HTR-8/SVneo (cell line): ENCODE measurements around the gene DDO.
"Not testable (repeated sequence)": the region's sequence is repeated elsewhere in the genome, so short reads cannot be mapped to it uniquely, and the experiment has no call there.

Experiments
- DNase-seq: peaks from one replicate; pipeline ENCODE4 v3.0.0; 2011; ENCODE audit warnings: low spot score, mixed read lengths; ENCODE audit not compliant: insufficient read length
- FAIRE-seq: peaks from 2 replicates; lab custom pipeline; 2011; peaks lifted over from hg19 to GRCh38; lab: Jason Lieb, UNC

Gene DDO

DNA sequence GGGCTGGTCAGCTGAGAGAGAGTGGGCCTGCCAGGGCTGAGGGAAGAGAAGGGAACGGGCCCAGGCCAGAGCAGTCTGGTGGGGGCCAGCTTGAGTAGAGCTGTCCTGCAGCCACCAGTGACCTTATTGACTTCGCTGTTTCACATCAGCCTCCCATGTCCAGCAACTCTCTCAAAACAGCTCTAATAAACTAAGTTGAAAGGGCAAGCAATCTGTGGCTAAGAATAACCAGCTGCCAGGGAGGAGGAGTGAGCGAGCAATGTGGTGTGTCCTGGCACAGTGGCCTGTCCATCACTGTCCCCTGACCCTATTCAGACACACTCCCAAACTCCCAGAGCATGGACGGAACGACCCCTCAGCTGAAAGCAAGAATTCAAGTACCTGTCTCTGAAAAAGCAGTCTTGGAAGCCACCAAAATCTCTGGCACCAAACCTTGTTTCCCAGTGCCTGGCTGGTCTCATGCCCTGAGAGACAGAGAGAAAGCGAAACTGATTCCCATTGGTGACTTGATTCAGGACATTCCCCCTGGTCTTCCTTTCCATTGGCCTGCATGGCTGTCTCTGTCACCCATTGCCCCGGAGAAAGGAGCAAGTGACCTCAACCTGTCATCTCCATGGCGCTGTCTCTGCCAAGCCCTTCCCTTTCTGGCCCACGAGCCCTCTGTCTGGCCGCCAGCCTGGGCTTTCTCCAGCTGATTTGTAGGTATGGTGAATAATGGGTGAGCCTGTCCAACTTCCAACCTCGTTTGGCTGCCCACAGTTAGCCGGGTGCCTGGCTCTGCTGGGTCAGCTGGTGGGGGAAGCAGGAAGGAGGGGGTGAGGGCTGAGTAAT lies at the start of gene DDO:
Gene DDO, minus strand, starts transcription at position 490 of the 831 bp plus-strand sequence. CDS start 2,113 bp downstream, outside the sequence.
- FAIRE-seq (peak; percentile 4), DNase-seq (peak; percentile 80)

- DNase-seq (no peak), FAIRE-seq (no peak)
Measured at GRCh38 chr6:110462884-110463481, 47.6 kb upstream of the DDO start.

- no peak for DNase-seq
- no peak for FAIRE-seq
Measured at GRCh38 chr6:110461376-110461775, 46.0 kb upstream of the DDO start.

DNA sequence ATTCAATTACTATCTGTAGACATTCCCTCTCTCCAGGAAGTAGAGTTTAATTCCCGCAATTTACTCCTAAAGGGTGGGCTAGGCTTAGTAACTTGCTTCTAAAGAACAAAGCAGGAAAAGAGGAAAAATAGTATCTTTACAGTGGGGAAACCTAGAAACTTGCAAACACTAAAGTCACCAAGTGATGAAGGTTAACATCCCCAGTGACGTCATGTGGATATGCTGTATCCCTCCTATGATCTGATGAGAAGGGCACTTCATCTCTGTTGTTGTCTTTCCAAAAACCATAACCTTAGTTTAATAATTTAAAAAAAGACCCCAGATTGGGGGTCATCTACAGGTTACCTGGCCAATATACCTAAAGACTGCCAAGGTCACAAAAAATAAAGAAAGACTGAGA lies 43.8 kb upstream of the DDO start:
- DNase-seq (no peak), FAIRE-seq (no peak)

- DNase-seq (no peak), FAIRE-seq (no peak)
Measured at GRCh38 chr6:110458476-110458875, 43.1 kb upstream of the DDO start.

GRCh38 chr6:110457567-110458175 lies 42.3 kb upstream of the DDO start:
- FAIRE-seq: not testable (repeated sequence)

GRCh38 chr6:110456694-110457093 lies 41.3 kb upstream of the DDO start:
- DNase-seq: no peak
- no peak for FAIRE-seq

More at GRCh38 chr6:110457567-110458175, 42.3 kb upstream of the DDO start:
- DNase-seq: not testable (repeated sequence)

GRCh38 chr6:110449541-110449895 lies 34.1 kb upstream of the DDO start:
- DNase-seq (no peak), FAIRE-seq (no peak)

GRCh38 chr6:110448846-110449540 lies 33.6 kb upstream of the DDO start:
- DNase-seq (no peak), FAIRE-seq (no peak)

GRCh38 chr6:110447761-110448160 lies 32.4 kb upstream of the DDO start:
- DNase-seq (no peak), FAIRE-seq (no peak)

DNA sequence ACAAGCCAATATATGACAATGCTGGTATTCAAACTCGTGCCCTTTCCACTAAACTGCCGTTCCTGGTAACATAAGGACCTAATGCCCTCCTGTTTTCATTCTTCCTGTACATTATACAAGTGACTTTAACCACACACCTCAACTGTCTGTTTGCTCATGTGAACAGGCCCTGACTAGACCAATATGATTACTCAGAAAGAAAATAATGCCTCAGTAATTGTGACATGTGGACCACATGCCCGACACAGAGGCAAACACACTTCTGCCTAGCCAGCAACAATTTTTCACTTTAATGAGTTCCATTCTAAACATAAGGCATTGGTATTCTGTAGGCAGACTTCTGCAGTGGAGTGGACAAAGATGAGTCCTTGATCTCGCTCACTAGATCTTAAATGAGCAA lies 31.0 kb upstream of the DDO start:
- no peak for DNase-seq
- no peak for FAIRE-seq

DNA sequence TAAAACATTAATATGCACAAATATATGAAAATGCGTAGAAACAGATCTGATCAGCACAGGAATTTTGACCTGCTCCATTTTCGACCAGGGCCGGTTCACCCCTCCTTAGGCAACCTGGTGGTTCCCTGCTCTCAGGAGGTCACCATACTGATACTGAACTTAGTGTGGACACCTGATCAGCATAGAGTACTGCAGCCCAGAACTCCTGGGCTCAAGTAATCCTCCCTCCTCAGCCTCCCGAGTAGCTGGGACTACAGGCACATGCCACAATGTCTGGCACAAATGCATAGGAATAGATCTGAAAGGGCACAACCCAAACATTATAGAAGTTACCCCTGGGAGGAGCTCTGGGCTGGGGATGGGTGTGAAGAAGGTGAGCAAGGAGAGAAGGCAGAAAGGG lies 24.7 kb upstream of the DDO start:
- FAIRE-seq: no peak
- DNase-seq: no peak

- no peak for DNase-seq
Measured at GRCh38 chr6:110439356-110439755, 24.0 kb upstream of the DDO start.

DNA sequence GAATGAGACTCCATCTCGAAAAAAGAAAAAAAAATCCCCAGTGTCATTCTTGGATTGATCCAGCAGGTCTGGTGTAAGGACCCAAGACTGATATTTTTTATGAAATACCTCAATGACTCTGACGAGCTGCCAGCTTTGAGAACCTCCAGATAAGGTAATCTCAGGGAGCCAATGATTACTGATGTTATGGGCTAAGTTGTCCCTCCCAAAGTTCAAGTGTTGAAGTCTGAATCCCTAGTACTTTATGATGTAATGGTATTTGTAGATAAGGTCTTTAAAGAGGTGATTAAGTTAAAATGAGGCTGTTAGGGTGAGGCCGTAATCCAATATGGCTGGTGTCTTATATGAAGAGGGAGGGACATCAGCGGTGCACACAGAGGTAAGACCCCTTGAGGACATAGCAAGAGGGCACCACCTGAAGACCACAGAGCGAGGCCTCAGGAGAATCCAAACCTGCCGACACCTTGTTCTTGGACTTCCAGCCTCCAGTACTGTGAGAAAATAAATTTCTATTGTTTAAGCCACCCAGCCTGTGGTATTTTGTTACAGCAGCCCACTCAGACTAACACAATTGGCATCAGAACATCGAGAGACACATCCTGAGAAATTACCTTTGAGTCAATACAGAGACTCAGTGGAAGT lies 19.7 kb upstream of the DDO start:
- FAIRE-seq: no peak

More at GRCh38 chr6:110439356-110439755, 24.0 kb upstream of the DDO start:
- no peak for FAIRE-seq

GRCh38 chr6:110432285-110432900 lies 17.0 kb upstream of the DDO start:
- FAIRE-seq: no peak
- no peak for DNase-seq

More for the DNA sequence above, 19.7 kb upstream of the DDO start:
- no peak for DNase-seq

DNA sequence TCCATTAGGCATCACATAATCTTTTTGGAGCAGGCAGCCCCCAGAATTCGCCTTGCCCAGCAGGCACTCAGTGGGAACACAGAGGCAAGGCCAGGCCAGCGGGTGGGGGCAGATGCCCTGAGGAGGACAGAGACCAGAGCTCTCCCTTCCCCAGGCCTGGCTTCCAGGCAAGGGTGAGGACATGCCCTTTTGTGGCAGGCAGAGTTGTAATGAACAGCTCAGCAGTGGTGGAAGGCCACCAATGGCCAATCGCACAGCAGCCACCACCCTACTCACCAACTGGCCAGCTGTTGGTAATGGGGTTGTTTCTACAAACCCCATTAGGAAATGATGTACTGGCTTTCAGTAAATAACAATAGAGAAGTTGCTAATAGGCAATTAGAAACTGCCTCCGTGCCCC lies 15.4 kb upstream of the DDO start:
- FAIRE-seq: no peak
- DNase-seq: no peak

GRCh38 chr6:110430236-110430635 lies 14.9 kb upstream of the DDO start:
- FAIRE-seq (no peak), DNase-seq (no peak)

DNA sequence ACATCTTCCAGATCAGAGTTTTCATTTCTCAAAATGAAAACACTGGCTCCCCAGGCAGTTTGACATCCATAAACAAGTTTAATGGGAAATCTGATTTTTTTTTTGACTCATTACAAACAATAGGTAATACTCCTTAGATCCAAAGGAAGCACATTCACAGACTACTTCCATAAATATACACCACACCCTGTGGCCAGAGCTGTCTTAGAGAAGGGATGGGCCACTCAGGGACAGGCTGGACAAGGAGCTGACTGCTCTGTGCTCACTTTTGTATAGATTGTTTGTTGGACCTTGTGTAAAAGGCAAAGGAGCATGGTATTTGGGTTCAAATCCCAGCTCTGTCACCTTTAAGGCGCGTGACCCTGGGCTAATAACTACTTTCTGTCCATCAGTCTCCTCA lies 12.8 kb upstream of the DDO start:
- DNase-seq (no peak), FAIRE-seq (no peak)

DNA sequence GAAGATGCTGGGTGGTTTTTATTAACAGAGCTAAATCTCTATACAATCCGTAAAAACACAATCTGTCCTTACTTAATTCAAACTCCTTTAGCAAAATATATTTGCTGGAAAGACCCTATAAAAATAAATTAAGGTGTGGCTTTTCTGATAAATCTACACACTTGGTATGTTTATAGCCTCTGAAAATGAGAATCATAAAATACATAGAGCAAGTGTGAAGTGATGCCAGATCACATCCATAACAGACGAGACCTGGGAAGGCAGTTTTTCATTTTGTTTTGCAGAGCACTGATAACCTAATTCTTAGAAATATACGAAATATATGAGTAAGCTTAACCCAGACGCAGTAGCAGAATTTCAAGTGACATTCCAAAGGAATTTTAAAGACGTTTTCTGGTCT lies 10.4 kb upstream of the DDO start:
- FAIRE-seq (no peak), DNase-seq (no peak)

- DNase-seq: no peak
- FAIRE-seq: no peak
Measured at GRCh38 chr6:110422444-110422822, 7.1 kb upstream of the DDO start.
